Heart left ventricle (tissue), 13 donors: Measurements from ENCODE around the gene ADAMTSL2.

Source experiments
- POLR2A ChIP-seq, 2 donors: fragments of 450-650 bp; IDR thresholded peaks; one replicate each; pipeline ENCODE4 v1.6.1; 2017; ENCODE audit warnings: antibody characterized with exemption in 2 of 2, mild to moderate bottlenecking in 2 of 2, moderate library complexity in 2 of 2
- TF ChIP-seq, protein P1 (sequence below), 12 donors: fragments of 200-600 bp; sonication (generic) in 4 of 12; IDR thresholded peaks; one replicate each; pipeline versions ENCODE4 v1.5.0 to v1.8.0; 2018 to 2022; ENCODE audit warnings: antibody characterized with exemption in 12 of 12, mild to moderate bottlenecking in 5 of 12
- donor health status: ischemic (EF 13 %, LVEDD 7.1; RV severe dilation, severe dysfunction).
- donor health status: DM: no; HTN: yes; CAD: no.
- donor health status: DM: no; HTN: no; CAD: no.
- donor health status: ischemic (EF 25% LVEDD 6.9; RV normal size, moderate dysfunction).
- donor health status: ischemic (EF 25% LVEDD 5.7; RV mildly dilated, moderate dysfunction).
- donor health status: ischemic (EF 35%, LVEDD 5.7; RV mildly dilated, moderate dysfunction).
- donor health status: nonischemic (EF 11% LVEDD 7.7; RV severe dilation, severe dysfunction).
- donor health status: DM: yes; HTN: yes; CAD: no.
- donor health status: PGD.
- donor health status: ischemic (EF 29% LVEDD 5.4; RV normal size, mild dysfunction).
- donor health status: nonischemic (EF 23%, LVEDD 6.1; RV moderate dilation, normal function).

DNA sequence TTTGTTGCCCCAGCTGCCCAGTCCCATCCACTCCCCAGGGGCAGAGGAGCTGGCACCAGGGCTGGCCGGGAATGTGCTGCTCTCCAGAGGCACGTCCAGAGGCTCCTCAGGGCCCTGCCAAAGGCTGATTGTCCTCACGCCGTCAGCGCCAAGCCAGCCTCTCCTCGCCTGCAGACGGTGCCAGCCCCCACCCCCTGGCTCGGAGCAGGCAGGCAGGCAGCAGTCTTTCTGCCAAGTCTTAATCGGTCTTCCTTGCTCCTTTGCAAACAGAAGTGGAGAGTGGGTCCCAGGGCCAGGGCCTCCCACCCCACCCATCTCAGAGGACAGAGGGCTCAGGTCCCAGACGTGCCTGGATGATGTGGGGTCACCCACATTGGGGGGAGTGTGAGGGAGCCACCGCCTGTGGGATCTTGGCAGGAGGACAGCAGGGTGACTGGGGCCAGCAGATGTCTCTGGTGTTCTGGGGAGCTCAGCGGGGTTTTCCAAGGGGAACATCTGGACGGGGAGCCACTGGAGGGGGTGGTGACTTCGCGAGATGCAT lies 38.4 kb downstream of the ADAMTSL2 start:
- TF ChIP-seq, protein P1, sequence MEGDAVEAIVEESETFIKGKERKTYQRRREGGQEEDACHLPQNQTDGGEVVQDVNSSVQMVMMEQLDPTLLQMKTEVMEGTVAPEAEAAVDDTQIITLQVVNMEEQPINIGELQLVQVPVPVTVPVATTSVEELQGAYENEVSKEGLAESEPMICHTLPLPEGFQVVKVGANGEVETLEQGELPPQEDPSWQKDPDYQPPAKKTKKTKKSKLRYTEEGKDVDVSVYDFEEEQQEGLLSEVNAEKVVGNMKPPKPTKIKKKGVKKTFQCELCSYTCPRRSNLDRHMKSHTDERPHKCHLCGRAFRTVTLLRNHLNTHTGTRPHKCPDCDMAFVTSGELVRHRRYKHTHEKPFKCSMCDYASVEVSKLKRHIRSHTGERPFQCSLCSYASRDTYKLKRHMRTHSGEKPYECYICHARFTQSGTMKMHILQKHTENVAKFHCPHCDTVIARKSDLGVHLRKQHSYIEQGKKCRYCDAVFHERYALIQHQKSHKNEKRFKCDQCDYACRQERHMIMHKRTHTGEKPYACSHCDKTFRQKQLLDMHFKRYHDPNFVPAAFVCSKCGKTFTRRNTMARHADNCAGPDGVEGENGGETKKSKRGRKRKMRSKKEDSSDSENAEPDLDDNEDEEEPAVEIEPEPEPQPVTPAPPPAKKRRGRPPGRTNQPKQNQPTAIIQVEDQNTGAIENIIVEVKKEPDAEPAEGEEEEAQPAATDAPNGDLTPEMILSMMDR (IDR thresholded peaks at IDR 0.05): no peak
- no peak for TF ChIP-seq POLR2A (IDR thresholded peaks at IDR 0.05)
